Measurements from ENCODE around the gene TRMU. TPM values are rescaled to one million over a fixed set of nuclear protein-coding genes. Genes with fewer than 3 reads are reported as not detected.

TRMU gene
- total RNA-seq, 1 experiment from 2014 or later, result 90.1 TPM

DNA sequence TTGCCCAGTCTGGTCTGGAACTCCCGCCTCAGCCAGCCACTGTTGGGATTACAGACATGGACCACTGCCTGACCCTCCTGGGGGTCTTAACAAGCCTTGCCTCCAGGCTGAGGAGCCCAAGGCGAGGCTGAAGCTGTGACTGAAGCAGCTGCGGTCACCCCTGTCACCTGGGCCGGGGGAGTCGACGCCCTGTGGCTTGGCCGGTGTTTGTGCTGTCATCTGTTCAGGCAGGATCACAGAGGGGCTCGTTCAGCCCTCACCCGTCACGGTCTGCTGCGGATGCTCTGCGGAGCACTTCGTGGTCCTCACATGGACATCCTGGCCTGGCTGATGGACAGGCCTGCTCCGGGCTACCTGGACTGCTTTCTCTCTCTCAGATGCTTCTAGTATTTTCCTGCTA, 23.8 kb downstream of the TRMU start:
- no peak overlapping the region for H3K4me3 ChIP-seq (ENCODE audit: low read depth, low read length, poor library complexity, severe bottlenecking)
- intact Hi-C loops (cut with micrococcal nuclease; ENCODE audit: unreplicated experiment), result no loop called here
- CTCF ChIA-PET, result no interaction called here
- H3K27me3 ChIP-seq (replicated peaks; ENCODE audit: insufficient read depth, low read depth, low read length, poor library complexity), result no peaks in the 10 kb centered on the region
- POLR2A ChIA-PET (ENCODE audit: low non-redundant PET), result no interaction called here
- no TSS peak for BruUV-seq (replicated peaks)
- no peaks in the 10 kb centered on the region for H3K4me1 ChIP-seq (ENCODE audit: insufficient read depth, low read length, poor library complexity, severe bottlenecking)
- TF ChIP-seq, protein P1, sequence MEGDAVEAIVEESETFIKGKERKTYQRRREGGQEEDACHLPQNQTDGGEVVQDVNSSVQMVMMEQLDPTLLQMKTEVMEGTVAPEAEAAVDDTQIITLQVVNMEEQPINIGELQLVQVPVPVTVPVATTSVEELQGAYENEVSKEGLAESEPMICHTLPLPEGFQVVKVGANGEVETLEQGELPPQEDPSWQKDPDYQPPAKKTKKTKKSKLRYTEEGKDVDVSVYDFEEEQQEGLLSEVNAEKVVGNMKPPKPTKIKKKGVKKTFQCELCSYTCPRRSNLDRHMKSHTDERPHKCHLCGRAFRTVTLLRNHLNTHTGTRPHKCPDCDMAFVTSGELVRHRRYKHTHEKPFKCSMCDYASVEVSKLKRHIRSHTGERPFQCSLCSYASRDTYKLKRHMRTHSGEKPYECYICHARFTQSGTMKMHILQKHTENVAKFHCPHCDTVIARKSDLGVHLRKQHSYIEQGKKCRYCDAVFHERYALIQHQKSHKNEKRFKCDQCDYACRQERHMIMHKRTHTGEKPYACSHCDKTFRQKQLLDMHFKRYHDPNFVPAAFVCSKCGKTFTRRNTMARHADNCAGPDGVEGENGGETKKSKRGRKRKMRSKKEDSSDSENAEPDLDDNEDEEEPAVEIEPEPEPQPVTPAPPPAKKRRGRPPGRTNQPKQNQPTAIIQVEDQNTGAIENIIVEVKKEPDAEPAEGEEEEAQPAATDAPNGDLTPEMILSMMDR (conservative IDR thresholded peaks at IDR 0.05; ENCODE audit: low read depth, low read length), result no peak
- TF ChIP-seq EZH2 (IDR thresholded peaks at IDR 0.05; ENCODE audit: borderline replicate concordance, low read depth, low read length, poor library complexity, severe bottlenecking), result no peak
- no peak overlapping the region for H3K27ac ChIP-seq (ENCODE audit: low read depth, low read length, poor library complexity, severe bottlenecking)
- no peak for DNase-seq (ENCODE audit: low spot score)
- peaks cover 10% of the 10 kb centered on the region for H3K36me3 ChIP-seq (ENCODE audit: insufficient read depth, low read length, poor library complexity, severe bottlenecking)
- no peaks in the 10 kb centered on the region for H3K9me3 ChIP-seq (ENCODE audit: low read depth, low read length, poor library complexity, severe bottlenecking)

GRCh38 chr22:46360097-46360496, 24.6 kb downstream of the TRMU start:
- DNase-seq (ENCODE audit: low spot score), result no peak
- H3K9me3 ChIP-seq (ENCODE audit: low read depth, low read length, poor library complexity, severe bottlenecking), result no peaks in the 10 kb centered on the region
- peaks cover 10% of the 10 kb centered on the region for H3K36me3 ChIP-seq (ENCODE audit: insufficient read depth, low read length, poor library complexity, severe bottlenecking)
- H3K4me1 ChIP-seq (ENCODE audit: insufficient read depth, low read length, poor library complexity, severe bottlenecking), result no peaks in the 10 kb centered on the region
- H3K27me3 ChIP-seq (replicated peaks; ENCODE audit: insufficient read depth, low read depth, low read length, poor library complexity), result no peaks in the 10 kb centered on the region
- TSS peak; percentile 33 for BruUV-seq (replicated peaks)
- ChIA-PET CTCF (no interaction called here), POLR2A (ENCODE audit: low non-redundant PET) (no interaction called here)
- H3K27ac ChIP-seq (ENCODE audit: low read depth, low read length, poor library complexity, severe bottlenecking), result no peak overlapping the region
- TF ChIP-seq EZH2 (IDR thresholded peaks at IDR 0.05; ENCODE audit: borderline replicate concordance, low read depth, low read length, poor library complexity, severe bottlenecking), result no peak
- TF ChIP-seq, protein P1 (conservative IDR thresholded peaks at IDR 0.05; ENCODE audit: low read depth, low read length), result no peak
- no peak overlapping the region for H3K4me3 ChIP-seq (ENCODE audit: low read depth, low read length, poor library complexity, severe bottlenecking)
- intact Hi-C loops (cut with micrococcal nuclease; ENCODE audit: unreplicated experiment), result no loop called here

DNA sequence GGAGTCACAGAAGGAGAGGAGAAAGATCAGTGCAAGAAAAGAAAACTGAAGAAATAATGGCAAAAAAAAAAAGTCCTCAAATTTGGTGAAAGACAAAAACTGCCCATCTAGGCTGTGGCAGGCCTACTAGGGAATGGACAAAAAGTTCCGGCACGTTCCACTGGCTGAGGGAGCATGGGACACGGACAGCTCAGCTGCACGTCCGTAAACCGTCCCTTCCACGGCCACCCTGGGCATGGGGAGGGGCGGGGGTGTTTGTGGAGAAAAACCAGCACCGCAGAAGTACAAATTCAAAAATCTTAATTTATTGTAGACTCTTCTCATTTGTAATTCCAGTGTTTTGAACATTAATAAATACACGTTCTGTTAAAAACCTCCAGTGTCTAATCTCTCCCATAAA, 25.4 kb downstream of the TRMU start:
- TF ChIP-seq EZH2 (IDR thresholded peaks at IDR 0.05; ENCODE audit: borderline replicate concordance, low read depth, low read length, poor library complexity, severe bottlenecking), result no peak
- TF ChIP-seq, protein P1 (conservative IDR thresholded peaks at IDR 0.05; ENCODE audit: low read depth, low read length), result no peak
- DNase-seq (ENCODE audit: low spot score), result no peak
- Histone ChIP-seq H3K36me3 (ENCODE audit: insufficient read depth, low read length, poor library complexity, severe bottlenecking) (peaks cover 10% of the 10 kb centered on the region), H3K9me3 (ENCODE audit: low read depth, low read length, poor library complexity, severe bottlenecking) (no peaks in the 10 kb centered on the region), H3K27ac (ENCODE audit: low read depth, low read length, poor library complexity, severe bottlenecking) (no peak overlapping the region), H3K4me1 (ENCODE audit: insufficient read depth, low read length, poor library complexity, severe bottlenecking) (no peaks in the 10 kb centered on the region), H3K4me3 (ENCODE audit: low read depth, low read length, poor library complexity, severe bottlenecking) (no peak overlapping the region), H3K27me3 (replicated peaks; ENCODE audit: insufficient read depth, low read depth, low read length, poor library complexity) (no peaks in the 10 kb centered on the region)
- no TSS peak for BruUV-seq (replicated peaks)
- intact Hi-C loops (cut with micrococcal nuclease; ENCODE audit: unreplicated experiment), result no loop called here
- POLR2A ChIA-PET (ENCODE audit: low non-redundant PET), result no interaction called here
- CTCF ChIA-PET, result no interaction called here

Measured in A673 (cell line).